Measurements from ENCODE around the gene DYNC1LI1.

GRCh38 chr3:32568953-32569352 is 1.7 kb downstream of the DYNC1LI1 start:
- TF ChIP-seq CTCF (conservative IDR thresholded peaks at IDR 0.05 in 1 of 2, IDR thresholded peaks at IDR 0.05 in 1 of 2; ENCODE audit: low read depth in 1 of 2, low read length in 2 of 2) (no peak), EZH2 (IDR thresholded peaks at IDR 0.05; ENCODE audit: low read length, missing control alignments) (no peak)
